SK-N-SH (cell line): ENCODE data around the gene TMEM266. TPM values are rescaled to one million over a fixed set of nuclear protein-coding genes. Genes with fewer than 3 reads are reported as not detected.

ENCODE experiments used
- CTCF ChIA-PET: fragments of 300-600, 350-600 bp; formaldehyde crosslinking; extraction: SDS; loops from one replicate; lab custom pipeline; 2021; lab: Yijun Ruan, JAX
- POLR2A ChIA-PET: fragments of 350-600 bp; sonication (Branson Sonifier 250); formaldehyde crosslinking; extraction: SDS; loops from one replicate; lab custom pipeline; 2020; ENCODE audit warnings: antibody characterized with exemption, inconsistent platforms; lab: Yijun Ruan, JAX
- DNase-seq: peaks from one replicate; pipeline ENCODE4 v3.0.0; 2012
- H2AFZ ChIP-seq: fragments of 200-600 bp; sonication (generic); 2 replicates; pipeline ENCODE4 v1.8.1; 2016; ENCODE audit warnings: antibody characterized with exemption, mild to moderate bottlenecking, low read depth
- H3F3A ChIP-seq: fragments of 200-600 bp; sonication (generic); replicated peaks from 2 replicates; pipeline ENCODE3; 2016; ENCODE audit warnings: antibody characterized with exemption, mild to moderate bottlenecking; ENCODE audit not compliant: insufficient read depth
- H3K27ac ChIP-seq, 2 experiments: fragments of 200-500 bp in 1 of 2; fragments of 200-600 bp in 1 of 2; sonication (Bioruptor generic) in 1 of 2; sonication (generic), shearing (Covaris generic) in 1 of 2; 2 replicates each; pipeline versions ENCODE4 v1.5.1 to v1.6.1; 2014 to 2016; ENCODE audit warnings: low read depth in 2 of 2, inconsistent platforms in 1 of 2, low read length in 1 of 2, mild to moderate bottlenecking in 1 of 2, mixed read lengths in 1 of 2
- H3K27me3 ChIP-seq: fragments of 200-600 bp; sonication (generic), shearing (Covaris generic); 2 replicates; pipeline ENCODE4 v1.6.1; 2016; ENCODE audit warnings: mixed run types; ENCODE audit not compliant: insufficient read depth
- H3K36me3 ChIP-seq, 2 experiments: fragments of 200-500 bp in 1 of 2; fragments of 200-600 bp in 1 of 2; sonication (Bioruptor generic) in 1 of 2; sonication (generic) in 1 of 2; replicated peaks in 1 of 2; 2 replicates each; pipeline versions ENCODE3 to v1.5.1; 2014 to 2016; ENCODE audit warnings: low read length in 1 of 2, mild to moderate bottlenecking in 1 of 2; ENCODE audit not compliant: insufficient read depth in 2 of 2, control insufficient read depth in 1 of 2
- H3K4me1 ChIP-seq, 2 experiments: fragments of 200-500 bp in 1 of 2; fragments of 200-600 bp in 1 of 2; sonication (Bioruptor generic) in 1 of 2; sonication (generic), shearing (Covaris generic) in 1 of 2; 2 replicates each; pipeline versions ENCODE4 v1.5.1 to v1.6.1; 2014 to 2016; ENCODE audit warnings: low read depth in 1 of 2, low read length in 1 of 2, mixed run types in 1 of 2; ENCODE audit not compliant: insufficient read depth in 2 of 2, control insufficient read depth in 1 of 2
- H3K4me2 ChIP-seq: fragments of 200-600 bp; sonication (generic), shearing (Covaris generic); 2 replicates; pipeline ENCODE4 v1.6.1; 2017; ENCODE audit warnings: mixed run types
- H3K4me3 ChIP-seq, 2 experiments: fragments of 200-500 bp in 1 of 2; fragments of 200-600 bp in 1 of 2; sonication (Bioruptor generic) in 1 of 2; sonication (generic), shearing (Covaris generic) in 1 of 2; 2 replicates each; pipeline versions ENCODE4 v1.5.1 to v1.8.1; 2014 to 2016; ENCODE audit warnings: low read depth in 2 of 2, inconsistent platforms in 1 of 2, low read length in 1 of 2, mild to moderate bottlenecking in 1 of 2, mixed read lengths in 1 of 2, moderate library complexity in 1 of 2
- H3K79me2 ChIP-seq: fragments of 200-600 bp; sonication (generic); 2 replicates; pipeline ENCODE4 v1.8.1; 2017; ENCODE audit warnings: mild to moderate bottlenecking; ENCODE audit not compliant: insufficient read depth
- H3K9ac ChIP-seq: fragments of 200-600 bp; sonication (generic); 2 replicates; pipeline ENCODE4 v1.6.1; 2017; ENCODE audit warnings: mixed run types
- H3K9me2 ChIP-seq: fragments of 200-600 bp; sonication (generic); 2 replicates; pipeline ENCODE4 v1.6.1; 2017; ENCODE audit warnings: mixed run types
- H3K9me3 ChIP-seq: fragments of 200-600 bp; sonication (generic); 2 replicates; pipeline ENCODE4 v1.6.1; 2017; ENCODE audit warnings: mixed run types, mild to moderate bottlenecking, moderate library complexity
- H4K20me1 ChIP-seq: fragments of 200-600 bp; sonication (generic); 2 replicates; pipeline ENCODE4 v1.6.1; 2017; ENCODE audit warnings: mild to moderate bottlenecking, mixed run types; ENCODE audit not compliant: insufficient read depth
- EZH2phosphoT487 ChIP-seq: fragments of 200-600 bp; sonication (generic); IDR thresholded peaks from 2 replicates; pipeline ENCODE4 v1.6.1; 2017; ENCODE audit warnings: low read depth, mixed run types, mild to moderate bottlenecking, antibody characterized with exemption, moderate library complexity, borderline replicate concordance
- FOSL2 ChIP-seq: IDR thresholded peaks from 2 replicates; pipeline ENCODE4 v1.4.0; 2012; ENCODE audit warnings: low read depth, mild to moderate bottlenecking, moderate library complexity, borderline replicate concordance
- PBX3 ChIP-seq: IDR thresholded peaks from 2 replicates; pipeline ENCODE4; 2012
- RAD21 ChIP-seq: IDR thresholded peaks from 2 replicates; pipeline ENCODE4 v1.6.1; 2012; ENCODE audit warnings: mild to moderate bottlenecking, low read length
- RCOR1 ChIP-seq: fragments of 150-350 bp; IDR thresholded peaks from 2 replicates; pipeline ENCODE4 v1.6.1; 2017; ENCODE audit warnings: antibody characterized with exemption, low read length
- RXRA ChIP-seq: IDR thresholded peaks from 2 replicates; pipeline ENCODE4 v1.4.0; 2012; ENCODE audit warnings: low read depth, mild to moderate bottlenecking, borderline replicate concordance
- SMC3 ChIP-seq: IDR thresholded peaks from 2 replicates; pipeline ENCODE4 v1.6.1; 2012; ENCODE audit warnings: low read depth, low read length, improper control_type of control experiment
- TEAD4 ChIP-seq: IDR thresholded peaks from 2 replicates; pipeline ENCODE4 v1.4.0; 2012; ENCODE audit warnings: mild to moderate bottlenecking, borderline replicate concordance; ENCODE audit not compliant: insufficient read depth
- ZBTB33 ChIP-seq: IDR thresholded peaks from 2 replicates; pipeline ENCODE4 v1.4.0; 2012; ENCODE audit warnings: low read depth, borderline replicate concordance
- WGBS: methylation state at CpG from one replicate; pipeline ENCODE4 v1.1.6; 2017; ENCODE audit warnings: low lambda C conversion rate; 5-methylcytosine and 5-hydroxymethylcytosine counted together
- polyA plus RNA-seq, 3 experiments: library from polyadenylated mRNA; depleted of rRNA; stranded (reverse); fragments of >200 nt; gene quantifications; 2 replicates each; pipeline ENCODE4 v1.2.3, GENCODE V29; 2012
- TF ChIP-seq, protein P1 (sequence below): fragments of 150-350 bp; IDR thresholded peaks from 2 replicates; pipeline ENCODE4 v1.6.1; 2016; ENCODE audit warnings: mild to moderate bottlenecking, low read depth, low read length
- TF ChIP-seq, protein P2 (sequence below): IDR thresholded peaks from 2 replicates; pipeline ENCODE4 v1.6.1; 2012; ENCODE audit warnings: mild to moderate bottlenecking, low read depth, low read length, moderate library complexity
- TF ChIP-seq, protein P3 (sequence below): fragments of 200-600 bp; sonication (generic); IDR thresholded peaks from 2 replicates; pipeline ENCODE4 v1.6.1; 2017; ENCODE audit warnings: antibody characterized with exemption, mild to moderate bottlenecking, moderate library complexity

Gene TMEM266
- polyA plus RNA-seq, 1 of the 3 experiments (the other 2 are of a cell fraction), result 0.07 TPM

DNA sequence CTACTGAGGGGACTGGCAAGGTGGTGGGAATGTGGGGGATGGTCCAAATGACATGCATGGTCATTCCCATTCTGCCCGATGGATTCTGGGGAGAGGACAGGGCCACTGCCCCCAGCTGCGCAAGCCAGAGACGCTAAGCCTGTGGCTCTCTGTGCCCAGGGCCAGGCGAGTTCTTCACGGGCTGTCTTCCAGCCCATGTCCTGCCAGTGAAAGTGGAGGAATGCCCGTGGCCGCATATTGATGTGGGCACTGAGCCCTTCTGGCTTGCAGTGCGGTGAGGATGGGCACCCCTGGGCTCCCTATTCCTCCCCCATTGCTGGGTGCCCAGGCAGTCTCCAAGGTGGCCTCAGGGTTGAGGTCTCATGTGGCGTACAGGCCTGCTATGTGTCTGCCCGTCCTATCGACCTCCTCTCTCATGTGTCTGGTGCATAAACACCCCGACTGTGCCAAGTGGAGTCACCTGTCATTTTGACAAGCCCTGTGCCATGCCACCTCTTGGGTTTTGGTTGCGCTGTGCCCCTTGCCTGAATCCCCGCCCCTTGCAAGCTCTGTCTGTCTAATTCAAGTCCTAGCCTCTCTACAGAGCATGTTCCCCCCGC is 116.8 kb downstream of the TMEM266 start (continued):
- no peak for TF ChIP-seq RCOR1

GRCh38 chr15:76177491-76178040 is 117.8 kb downstream of the TMEM266 start:
- POLR2A ChIA-PET, result no interaction called here
- WGBS, result 58% methylated on average over 7 of the region's 15 CpGs

GRCh38 chr15:76178296-76179000 is 118.7 kb downstream of the TMEM266 start:
- 68% methylated on average over 21 of the region's 21 CpGs for WGBS
- Histone ChIP-seq H4K20me1 (no peaks in the 10 kb centered on the region), H3K79me2 (no peaks in the 10 kb centered on the region), H3K4me1 (no peaks in the 10 kb centered on the region; a peak in 1 of 4 replicates), H3K36me3 (no peaks in the 10 kb centered on the region), H3K27me3 (no peaks in the 10 kb centered on the region), H2AFZ (no peak overlapping the region), H3F3A (peaks cover 5% of the 10 kb centered on the region), H3K4me3 (no peak overlapping the region), H3K9me2 (no peaks in the 10 kb centered on the region), H3K4me2 (no peak overlapping the region), H3K9ac (no peak overlapping the region), H3K9me3 (no peaks in the 10 kb centered on the region), H3K27ac (no peak overlapping the region)
- DNase-seq, result no peak
- ChIA-PET CTCF (interaction anchor here (1.9 to 2.4 kb wide), 2 partner anchors 12 to 155 kb away, joined by 4 to 8 read pairs; no protein-coding TSS in a partner anchor), POLR2A (no interaction called here)
- no peak for TF ChIP-seq ZBTB33
- no peak for TF ChIP-seq EZH2phosphoT487
- no peak for TF ChIP-seq FOSL2
- TF ChIP-seq, protein P1, sequence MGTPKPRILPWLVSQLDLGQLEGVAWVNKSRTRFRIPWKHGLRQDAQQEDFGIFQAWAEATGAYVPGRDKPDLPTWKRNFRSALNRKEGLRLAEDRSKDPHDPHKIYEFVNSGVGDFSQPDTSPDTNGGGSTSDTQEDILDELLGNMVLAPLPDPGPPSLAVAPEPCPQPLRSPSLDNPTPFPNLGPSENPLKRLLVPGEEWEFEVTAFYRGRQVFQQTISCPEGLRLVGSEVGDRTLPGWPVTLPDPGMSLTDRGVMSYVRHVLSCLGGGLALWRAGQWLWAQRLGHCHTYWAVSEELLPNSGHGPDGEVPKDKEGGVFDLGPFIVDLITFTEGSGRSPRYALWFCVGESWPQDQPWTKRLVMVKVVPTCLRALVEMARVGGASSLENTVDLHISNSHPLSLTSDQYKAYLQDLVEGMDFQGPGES, result no peak
- TF ChIP-seq, protein P2, sequence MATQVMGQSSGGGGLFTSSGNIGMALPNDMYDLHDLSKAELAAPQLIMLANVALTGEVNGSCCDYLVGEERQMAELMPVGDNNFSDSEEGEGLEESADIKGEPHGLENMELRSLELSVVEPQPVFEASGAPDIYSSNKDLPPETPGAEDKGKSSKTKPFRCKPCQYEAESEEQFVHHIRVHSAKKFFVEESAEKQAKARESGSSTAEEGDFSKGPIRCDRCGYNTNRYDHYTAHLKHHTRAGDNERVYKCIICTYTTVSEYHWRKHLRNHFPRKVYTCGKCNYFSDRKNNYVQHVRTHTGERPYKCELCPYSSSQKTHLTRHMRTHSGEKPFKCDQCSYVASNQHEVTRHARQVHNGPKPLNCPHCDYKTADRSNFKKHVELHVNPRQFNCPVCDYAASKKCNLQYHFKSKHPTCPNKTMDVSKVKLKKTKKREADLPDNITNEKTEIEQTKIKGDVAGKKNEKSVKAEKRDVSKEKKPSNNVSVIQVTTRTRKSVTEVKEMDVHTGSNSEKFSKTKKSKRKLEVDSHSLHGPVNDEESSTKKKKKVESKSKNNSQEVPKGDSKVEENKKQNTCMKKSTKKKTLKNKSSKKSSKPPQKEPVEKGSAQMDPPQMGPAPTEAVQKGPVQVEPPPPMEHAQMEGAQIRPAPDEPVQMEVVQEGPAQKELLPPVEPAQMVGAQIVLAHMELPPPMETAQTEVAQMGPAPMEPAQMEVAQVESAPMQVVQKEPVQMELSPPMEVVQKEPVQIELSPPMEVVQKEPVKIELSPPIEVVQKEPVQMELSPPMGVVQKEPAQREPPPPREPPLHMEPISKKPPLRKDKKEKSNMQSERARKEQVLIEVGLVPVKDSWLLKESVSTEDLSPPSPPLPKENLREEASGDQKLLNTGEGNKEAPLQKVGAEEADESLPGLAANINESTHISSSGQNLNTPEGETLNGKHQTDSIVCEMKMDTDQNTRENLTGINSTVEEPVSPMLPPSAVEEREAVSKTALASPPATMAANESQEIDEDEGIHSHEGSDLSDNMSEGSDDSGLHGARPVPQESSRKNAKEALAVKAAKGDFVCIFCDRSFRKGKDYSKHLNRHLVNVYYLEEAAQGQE, result no peak
- no peak for TF ChIP-seq RAD21
- no peak for TF ChIP-seq TEAD4
- no peak for TF ChIP-seq PBX3
- no peak for TF ChIP-seq SMC3
- TF ChIP-seq, protein P3, sequence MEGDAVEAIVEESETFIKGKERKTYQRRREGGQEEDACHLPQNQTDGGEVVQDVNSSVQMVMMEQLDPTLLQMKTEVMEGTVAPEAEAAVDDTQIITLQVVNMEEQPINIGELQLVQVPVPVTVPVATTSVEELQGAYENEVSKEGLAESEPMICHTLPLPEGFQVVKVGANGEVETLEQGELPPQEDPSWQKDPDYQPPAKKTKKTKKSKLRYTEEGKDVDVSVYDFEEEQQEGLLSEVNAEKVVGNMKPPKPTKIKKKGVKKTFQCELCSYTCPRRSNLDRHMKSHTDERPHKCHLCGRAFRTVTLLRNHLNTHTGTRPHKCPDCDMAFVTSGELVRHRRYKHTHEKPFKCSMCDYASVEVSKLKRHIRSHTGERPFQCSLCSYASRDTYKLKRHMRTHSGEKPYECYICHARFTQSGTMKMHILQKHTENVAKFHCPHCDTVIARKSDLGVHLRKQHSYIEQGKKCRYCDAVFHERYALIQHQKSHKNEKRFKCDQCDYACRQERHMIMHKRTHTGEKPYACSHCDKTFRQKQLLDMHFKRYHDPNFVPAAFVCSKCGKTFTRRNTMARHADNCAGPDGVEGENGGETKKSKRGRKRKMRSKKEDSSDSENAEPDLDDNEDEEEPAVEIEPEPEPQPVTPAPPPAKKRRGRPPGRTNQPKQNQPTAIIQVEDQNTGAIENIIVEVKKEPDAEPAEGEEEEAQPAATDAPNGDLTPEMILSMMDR, result no peak

More at GRCh38 chr15:76177491-76178040, 117.8 kb downstream of the TMEM266 start:
- Histone ChIP-seq H3F3A (peaks cover 3% of the 10 kb centered on the region), H3K79me2 (no peaks in the 10 kb centered on the region), H3K9me3 (no peaks in the 10 kb centered on the region), H3K27me3 (no peaks in the 10 kb centered on the region), H4K20me1 (no peaks in the 10 kb centered on the region), H3K4me1 (no peaks in the 10 kb centered on the region; a peak in 1 of 4 replicates), H3K36me3 (no peaks in the 10 kb centered on the region), H3K4me3 (no peak overlapping the region), H3K9ac (no peak overlapping the region), H3K4me2 (no peak overlapping the region), H2AFZ (0 out of 2 replicates have a peak overlapping the region, but pooled peaks have one; percentile 29), H3K27ac (no peak overlapping the region), H3K9me2 (no peaks in the 10 kb centered on the region)
- no peak for DNase-seq
- no peak for TF ChIP-seq RXRA
- CTCF ChIA-PET, result no interaction called here
